Bone marrow (tissue), 2 donors: Measurements from ENCODE around the gene SH3D21.

ENCODE experiments used
- DNase-seq, 2 donors: peaks; one replicate each; lab custom pipeline; 2025; lab: John Stamatoyannopoulos, UW

Gene SH3D21

GRCh38 chr1:36306210-36306901 lies at the start of gene SH3D21:
Gene SH3D21, plus strand, starts transcription at chr1:36306368. Its CDS starts 53 bp downstream, at chr1:36306421.
- peak in 1 of 2 donors; percentile 61 for DNase-seq

DNA sequence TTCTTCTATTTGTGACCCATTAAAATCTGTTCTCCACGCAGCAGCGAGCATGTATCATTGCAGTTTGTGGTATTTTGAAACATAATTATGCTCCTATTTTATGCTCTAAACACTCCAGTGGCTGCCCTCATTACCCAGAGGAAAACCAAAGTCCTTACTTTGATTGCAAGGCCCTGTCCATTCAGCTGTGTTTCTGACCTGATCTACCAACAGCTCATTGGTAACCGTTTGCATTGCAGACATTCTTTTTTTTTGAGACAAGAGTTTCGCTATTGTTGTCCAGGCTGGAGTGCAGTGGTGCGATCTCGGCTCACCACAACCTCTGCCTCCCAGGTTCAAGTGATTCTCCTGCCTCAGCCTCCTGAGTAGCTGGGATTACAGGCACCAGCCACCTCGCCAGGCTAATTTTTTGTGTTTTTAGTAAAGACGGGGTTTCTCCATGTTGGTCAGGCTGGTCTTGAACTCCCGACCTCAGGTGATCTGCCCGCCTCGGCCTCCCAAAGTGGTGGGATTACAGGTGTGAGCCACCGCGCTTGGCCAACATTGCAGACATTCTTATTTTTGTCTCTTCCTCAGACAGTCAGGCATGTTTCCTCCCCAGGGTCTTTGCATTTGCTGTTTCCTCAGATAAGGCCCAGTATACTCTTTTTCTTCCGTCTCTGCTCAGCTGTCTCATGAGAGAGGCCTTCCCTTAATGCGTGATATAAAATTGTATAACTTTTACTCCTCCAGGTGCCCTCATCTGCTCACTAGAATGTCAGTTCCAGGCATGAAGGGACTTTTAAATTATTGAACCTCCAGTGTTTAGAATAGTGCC lies 49.4 kb upstream of the SH3D21 start:
- DNase-seq, result no peak

DNA sequence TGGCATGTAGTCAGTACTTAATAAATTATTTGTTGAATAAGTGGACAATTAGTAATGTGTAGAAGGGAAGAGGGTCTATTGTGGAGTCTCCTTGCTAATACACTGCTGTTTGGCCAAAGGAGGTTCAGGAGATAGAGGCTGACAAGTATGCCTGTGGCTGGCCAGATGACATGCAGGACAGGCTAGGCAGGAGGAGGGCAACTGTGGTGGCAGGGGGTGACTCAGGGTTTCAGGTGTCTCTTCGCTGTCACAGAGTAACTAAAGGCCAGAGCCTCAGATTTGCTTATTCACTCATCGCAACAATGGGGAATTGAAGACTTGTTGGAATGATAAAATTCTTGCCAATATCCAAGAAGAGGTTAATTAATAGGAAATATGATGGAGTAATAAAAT lies 48.8 kb upstream of the SH3D21 start:
- no peak for DNase-seq

DNA sequence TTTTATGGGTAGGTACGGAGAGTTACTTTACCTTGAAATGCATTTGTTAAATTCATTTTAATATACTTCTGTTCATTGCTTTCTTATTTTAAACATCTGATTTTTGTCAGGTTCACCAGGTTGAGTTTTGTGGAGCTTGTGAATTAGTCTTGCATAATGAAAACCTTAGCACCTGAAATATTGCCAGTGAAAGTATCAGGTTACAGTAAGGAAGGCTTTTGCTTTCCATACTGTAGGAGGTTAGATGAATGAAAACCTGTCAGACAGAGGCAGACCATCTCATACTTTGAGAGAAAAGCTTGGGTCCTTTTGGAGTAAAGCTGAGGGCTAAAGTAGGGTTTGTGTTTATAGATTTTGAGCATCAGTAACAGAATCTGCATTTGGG lies 47.2 kb upstream of the SH3D21 start:
- DNase-seq, result no peak

- DNase-seq, result no peak
Measured at GRCh38 chr1:36268981-36269380, 37.2 kb upstream of the SH3D21 start.

DNA sequence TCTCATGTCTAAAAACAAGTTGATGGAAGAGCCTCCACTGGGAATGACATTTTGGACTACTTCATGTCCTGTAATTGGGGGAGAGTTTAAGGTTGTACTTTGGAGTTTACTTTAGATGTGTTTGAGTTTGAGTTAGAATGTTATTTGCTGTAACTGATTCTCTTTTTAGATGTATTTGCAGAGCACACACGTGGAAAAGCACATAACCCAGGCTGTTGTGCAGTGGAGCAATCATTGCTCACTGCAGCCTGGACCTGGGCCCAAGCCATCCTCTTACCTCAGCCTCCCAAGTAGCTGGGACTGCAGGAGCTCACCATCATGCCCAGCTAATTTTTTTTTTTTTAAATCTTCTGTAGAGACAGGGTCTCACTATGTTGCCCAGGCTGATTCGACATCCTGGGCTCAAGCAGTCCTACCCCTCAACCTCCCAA lies 36.7 kb upstream of the SH3D21 start:
- DNase-seq, result no peak

DNA sequence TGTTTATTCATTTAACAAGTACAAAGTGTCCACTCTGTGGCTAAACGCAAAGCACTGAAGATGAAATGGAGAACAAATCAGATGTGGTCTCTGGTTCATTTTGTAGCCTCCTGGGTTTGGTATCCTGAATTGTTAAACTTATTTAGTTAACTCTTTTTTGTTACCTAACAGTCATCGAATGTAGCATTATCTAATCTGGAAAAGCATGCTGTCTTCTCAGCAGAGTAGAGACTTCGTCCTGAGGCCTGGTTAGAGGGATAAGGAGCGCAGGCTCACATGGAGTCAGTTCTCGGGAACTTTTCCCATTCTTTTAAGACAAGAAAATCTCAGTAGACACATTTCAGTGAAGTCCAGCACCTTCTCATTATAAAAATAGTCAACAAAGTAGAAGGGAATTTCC lies 33.1 kb upstream of the SH3D21 start:
- no peak for DNase-seq

- DNase-seq, result no peak
Measured at GRCh38 chr1:36274201-36274600, 32.0 kb upstream of the SH3D21 start.

- no peak for DNase-seq
Measured at GRCh38 chr1:36276688-36277087, 29.5 kb upstream of the SH3D21 start.

DNA sequence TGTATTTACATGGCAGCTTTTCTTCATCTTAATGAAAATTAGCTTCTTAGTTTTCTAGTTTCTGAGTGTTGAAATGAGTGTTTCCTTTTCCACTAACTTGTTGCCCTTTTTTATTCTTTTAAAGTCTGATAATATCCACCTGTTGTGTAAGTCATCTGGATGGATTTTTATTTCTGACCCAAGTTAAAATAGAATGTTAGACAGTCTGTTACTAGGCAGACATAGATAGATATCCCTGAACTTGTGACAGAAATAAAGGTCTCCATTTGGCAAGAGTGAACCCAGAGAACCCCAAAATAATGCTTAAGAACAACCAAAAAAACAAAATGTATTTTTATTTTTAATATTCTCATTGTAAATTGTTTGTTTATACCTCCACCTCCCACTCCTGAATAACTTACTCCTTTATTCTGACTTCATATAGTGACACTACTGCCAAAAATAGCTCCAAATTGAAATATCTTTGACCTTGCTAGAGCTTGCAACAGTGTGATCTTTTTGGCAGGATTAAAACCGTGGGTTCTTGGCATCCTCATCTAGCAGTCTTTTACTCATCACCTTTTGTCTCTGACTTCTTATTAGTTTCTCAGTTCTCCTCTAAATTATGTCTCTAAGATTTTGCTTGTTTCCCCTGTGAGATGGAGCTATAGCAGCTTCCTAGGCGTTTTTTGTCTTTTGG lies 26.9 kb upstream of the SH3D21 start:
- no peak for DNase-seq

DNA sequence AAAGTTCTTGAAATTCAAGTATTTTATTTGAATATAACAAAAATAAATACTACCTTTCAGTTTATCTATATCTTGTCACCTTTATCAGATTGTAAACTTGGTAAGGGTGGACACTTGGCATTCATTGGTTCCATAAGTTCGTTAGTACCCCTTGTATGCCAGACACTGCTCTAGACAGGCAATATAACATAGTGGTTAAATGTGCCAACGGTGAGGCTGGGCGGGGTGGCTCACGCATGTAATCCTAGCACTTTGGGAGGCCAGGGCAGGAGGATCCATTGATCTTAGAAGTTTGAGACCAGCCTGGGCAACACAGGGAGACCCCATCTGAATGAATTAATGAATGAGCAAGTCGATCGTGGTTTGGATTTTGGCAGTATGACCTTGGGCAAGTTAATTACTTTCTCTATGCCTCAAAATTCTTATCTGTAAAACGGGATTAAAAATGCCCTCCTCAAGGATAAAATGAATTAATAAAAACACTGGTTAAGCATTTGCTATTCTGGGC lies 26.3 kb upstream of the SH3D21 start:
- no peak for DNase-seq

DNA sequence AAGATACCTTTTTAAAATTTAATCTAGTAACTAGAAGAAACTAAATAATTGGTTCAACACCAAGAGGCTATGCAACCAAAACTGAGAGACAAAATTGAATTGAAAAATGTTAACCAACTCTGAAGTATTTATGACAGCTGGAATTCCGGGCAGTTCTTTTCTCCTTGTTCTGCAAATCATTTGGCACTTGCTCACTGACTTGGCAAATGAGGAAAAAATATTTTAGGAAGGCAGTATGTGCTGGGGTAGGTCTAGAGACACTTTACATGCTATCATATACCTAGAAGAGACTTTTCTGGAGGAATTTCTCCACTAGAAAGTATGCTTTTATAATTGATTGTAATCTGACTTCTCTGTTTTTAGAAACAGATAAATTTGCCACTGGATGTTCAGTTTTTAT lies 22.1 kb upstream of the SH3D21 start:
- no peak for DNase-seq

- DNase-seq, result no peak
Measured at GRCh38 chr1:36284517-36284916, 21.7 kb upstream of the SH3D21 start.

GRCh38 chr1:36285443-36286101 lies 20.6 kb upstream of the SH3D21 start:
- peak in 1 of 2 donors; percentile 82 for DNase-seq

DNA sequence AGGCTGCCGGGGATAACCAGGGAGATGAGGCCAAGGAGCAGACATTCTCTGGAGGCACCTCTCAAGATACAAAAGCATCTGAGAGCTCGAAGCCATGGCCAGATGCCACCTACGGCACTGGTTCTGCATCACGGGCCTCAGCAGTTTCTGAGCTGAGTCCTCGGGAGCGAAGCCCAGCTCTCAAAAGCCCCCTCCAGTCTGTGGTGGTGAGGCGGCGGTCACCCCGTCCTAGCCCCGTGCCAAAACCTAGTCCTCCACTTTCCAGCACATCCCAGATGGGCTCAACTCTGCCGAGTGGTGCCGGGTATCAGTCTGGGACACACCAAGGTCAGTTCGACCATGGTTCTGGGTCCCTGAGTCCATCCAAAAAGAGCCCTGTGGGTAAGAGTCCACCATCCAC lies 19.4 kb upstream of the SH3D21 start:
- DNase-seq, result no peak

GRCh38 chr1:36287595-36287994 lies 18.6 kb upstream of the SH3D21 start:
- DNase-seq, result no peak

DNA sequence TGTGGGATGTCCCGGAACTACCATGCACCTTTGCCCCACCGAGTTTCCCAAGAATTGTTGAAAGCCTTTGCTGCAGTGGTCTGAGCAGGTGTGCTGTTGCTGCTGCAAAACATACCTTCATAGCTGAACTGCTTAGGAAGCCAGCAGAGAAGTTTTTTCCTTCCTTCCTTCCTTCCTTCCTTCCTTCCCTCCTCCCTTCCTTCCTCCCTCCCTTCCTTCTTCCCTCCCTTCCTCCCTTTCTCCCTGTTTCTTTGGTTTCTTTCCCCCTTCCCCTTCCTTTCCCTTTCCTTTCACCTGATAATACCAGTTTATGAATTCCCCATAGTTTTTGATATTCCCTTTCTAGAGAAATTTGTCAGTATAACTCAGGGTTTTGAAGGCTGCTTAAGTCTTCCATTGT lies 10.8 kb upstream of the SH3D21 start:
- no peak for DNase-seq

DNA sequence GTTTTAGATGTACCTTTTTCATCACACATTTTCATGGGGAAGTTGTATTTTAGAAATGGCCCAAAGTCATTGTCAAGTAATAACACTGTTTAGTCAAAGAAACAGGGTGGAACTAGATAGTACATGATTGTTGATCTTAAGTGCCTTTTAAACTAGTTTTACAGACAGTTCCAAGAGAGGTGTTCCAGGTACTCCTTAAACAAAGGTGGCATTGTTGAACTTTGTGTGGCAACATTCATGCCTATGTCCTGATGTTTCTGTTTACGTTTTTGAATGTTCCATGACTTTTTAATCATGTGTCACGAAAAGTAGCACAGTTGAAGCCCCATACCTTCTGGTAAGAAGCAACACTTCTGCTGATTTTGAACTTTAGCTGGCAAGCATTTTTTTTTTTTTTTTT lies 9.1 kb upstream of the SH3D21 start:
- no peak for DNase-seq

- DNase-seq, result no peak
Measured at GRCh38 chr1:36298640-36299039, 7.5 kb upstream of the SH3D21 start.

DNA sequence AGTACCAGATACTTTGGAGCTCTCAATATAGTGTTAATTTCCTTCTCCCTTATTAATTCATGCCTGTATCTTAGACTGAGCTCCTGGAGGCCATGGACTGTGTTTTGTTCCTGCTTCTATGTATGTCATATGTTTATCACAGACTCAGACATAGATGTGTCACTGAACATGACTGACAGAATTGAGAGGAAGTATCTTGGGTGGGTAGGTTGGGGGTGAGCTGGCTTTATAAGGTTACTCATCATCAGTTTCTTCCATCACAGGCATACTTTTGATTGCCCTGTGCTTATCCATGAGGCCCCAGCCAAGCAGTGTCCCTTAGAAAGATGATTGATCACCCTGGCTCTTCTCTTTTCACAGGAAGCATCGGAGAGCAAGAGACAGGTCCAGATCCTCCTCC lies 5.6 kb upstream of the SH3D21 start:
- DNase-seq, result peak in 1 of 2 donors; percentile 54

DNA sequence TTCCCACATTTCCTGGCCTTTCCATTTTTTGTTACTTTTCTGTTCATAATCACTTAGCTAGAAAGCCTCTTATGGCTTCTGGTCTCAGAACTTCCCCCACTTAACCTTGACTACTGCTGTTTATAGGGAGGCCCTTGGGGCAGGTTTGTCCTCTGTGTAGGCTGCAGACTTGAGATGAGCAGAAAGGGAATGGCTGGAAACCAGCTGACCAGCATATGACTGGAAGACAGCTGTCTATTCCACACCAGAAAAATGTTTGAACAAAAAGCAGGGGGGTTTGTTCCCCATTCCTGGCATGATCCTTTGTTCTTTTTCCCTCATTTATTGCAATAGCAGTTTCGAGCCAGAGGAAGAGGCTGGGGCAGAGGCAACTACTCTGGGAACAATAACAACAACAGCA lies 4.9 kb upstream of the SH3D21 start:
- DNase-seq, result no peak

- no peak for DNase-seq
Measured at GRCh38 chr1:36303244-36303643, 2.9 kb upstream of the SH3D21 start.
